WTC11 (cell line): ENCODE measurements around the gene SWAP70.

Experiments
- ATF3 ChIP-seq: sonication (generic); formaldehyde crosslinking; conservative IDR thresholded peaks from 2 replicates; pipeline ENCODE4 v1.8.1; 2022; ENCODE audit warnings: mild to moderate bottlenecking, missing genetic modification reagents
- TF ChIP-seq, protein P1 (sequence below): fragments of 200-600 bp; IDR thresholded peaks from 2 replicates; pipeline ENCODE4 v1.8.0; 2022; ENCODE audit warnings: antibody characterized with exemption
- TF ChIP-seq, protein P2 (sequence below): fragments of 250-450 bp; sonication (Bioruptor Pico); IDR thresholded peaks from 2 replicates; pipeline ENCODE4 v2.1.2; 2022; ENCODE audit warnings: mild to moderate bottlenecking, moderate library complexity

DNA sequence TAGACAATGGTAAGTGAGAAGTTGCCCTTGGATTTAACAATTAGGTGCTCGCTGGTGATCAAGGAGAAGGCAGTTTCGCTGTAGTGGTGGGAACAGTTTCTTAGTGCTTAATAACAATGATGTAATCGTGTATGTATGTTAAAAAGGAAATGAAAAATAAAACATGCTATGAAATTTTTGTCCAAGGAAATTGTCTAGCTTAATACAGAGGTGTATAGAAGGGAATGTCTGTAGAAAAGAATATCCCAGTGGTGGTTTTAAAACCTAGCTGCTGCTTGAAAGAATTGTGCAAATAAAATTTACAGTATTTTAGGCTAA lies 53.1 kb downstream of the SWAP70 start:
- TF ChIP-seq, protein P1, sequence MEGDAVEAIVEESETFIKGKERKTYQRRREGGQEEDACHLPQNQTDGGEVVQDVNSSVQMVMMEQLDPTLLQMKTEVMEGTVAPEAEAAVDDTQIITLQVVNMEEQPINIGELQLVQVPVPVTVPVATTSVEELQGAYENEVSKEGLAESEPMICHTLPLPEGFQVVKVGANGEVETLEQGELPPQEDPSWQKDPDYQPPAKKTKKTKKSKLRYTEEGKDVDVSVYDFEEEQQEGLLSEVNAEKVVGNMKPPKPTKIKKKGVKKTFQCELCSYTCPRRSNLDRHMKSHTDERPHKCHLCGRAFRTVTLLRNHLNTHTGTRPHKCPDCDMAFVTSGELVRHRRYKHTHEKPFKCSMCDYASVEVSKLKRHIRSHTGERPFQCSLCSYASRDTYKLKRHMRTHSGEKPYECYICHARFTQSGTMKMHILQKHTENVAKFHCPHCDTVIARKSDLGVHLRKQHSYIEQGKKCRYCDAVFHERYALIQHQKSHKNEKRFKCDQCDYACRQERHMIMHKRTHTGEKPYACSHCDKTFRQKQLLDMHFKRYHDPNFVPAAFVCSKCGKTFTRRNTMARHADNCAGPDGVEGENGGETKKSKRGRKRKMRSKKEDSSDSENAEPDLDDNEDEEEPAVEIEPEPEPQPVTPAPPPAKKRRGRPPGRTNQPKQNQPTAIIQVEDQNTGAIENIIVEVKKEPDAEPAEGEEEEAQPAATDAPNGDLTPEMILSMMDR, result no peak
- TF ChIP-seq ATF3 (CRISPR knock-in tag), result no peak
- TF ChIP-seq, protein P2, sequence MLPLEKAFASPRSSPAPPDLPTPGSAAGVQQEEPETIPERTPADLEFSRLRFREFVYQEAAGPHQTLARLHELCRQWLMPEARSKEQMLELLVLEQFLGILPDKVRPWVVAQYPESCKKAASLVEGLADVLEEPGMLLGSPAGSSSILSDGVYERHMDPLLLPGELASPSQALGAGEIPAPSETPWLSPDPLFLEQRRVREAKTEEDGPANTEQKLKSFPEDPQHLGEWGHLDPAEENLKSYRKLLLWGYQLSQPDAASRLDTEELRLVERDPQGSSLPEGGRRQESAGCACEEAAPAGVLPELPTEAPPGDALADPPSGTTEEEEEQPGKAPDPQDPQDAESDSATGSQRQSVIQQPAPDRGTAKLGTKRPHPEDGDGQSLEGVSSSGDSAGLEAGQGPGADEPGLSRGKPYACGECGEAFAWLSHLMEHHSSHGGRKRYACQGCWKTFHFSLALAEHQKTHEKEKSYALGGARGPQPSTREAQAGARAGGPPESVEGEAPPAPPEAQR (CRISPR knock-in tag), result no peak
